ENCODE measurements around the gene GJD2.

DNA sequence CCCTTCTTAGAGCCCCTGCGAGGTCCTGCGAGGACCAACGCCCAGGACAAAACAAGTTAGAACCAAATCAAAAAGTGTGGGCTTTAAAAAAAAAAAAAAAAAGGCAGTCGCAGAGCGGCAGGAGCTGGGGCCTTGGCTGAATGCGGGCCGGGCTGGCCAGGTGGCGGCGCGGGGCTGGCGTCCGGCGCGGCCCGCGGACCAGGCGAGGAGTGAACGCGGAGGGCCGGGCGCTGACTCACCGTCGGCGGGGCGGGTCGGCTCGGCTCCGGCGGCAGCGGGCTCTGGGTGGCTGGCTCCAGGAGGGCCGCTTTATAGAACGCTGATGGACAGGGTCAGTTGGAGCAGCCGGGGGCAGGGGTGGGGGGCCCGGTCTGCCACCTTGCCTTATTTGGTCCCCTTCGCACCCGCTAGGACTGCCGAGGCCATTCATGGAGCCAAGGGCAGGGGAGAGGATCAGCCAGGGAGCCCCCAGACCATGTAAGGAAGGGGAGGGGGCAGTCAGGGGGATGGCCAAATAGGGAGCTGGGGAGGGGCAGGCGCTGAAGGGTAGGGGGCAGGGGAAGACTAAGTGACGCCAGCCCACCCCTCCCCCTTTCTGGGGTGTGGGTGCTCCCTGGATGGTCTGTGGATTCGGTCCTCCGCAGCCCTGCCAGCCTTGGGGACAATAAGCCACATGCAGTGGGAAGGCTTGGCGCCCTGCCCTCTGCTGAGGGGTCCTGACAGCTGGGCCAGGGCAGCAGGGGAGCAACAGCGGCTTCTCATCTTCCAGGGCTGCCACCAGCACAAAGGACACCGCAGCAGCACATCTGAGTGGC is 40.7 kb upstream of the GJD2 start, which contains the start of gene ACTC1:
- TF ChIP-seq ZNF202 (tag by site-specific recombination; IDR thresholded peaks at IDR 0.05; ENCODE audit: borderline replicate concordance) (no peak), ZNF155 (tag by site-specific recombination; IDR thresholded peaks at IDR 0.05) (no peak), ZFP37 (tag by site-specific recombination; IDR thresholded peaks at IDR 0.05) (no peak), ZNF404 (tag by site-specific recombination; IDR thresholded peaks at IDR 0.05) (no peak), ZNF114 (tag by site-specific recombination; IDR thresholded peaks at IDR 0.05) (no peak), ZNF311 (tag by site-specific recombination; IDR thresholded peaks at IDR 0.05; ENCODE audit: borderline replicate concordance) (no peak), GLIS1 (tag by site-specific recombination; IDR thresholded peaks at IDR 0.05) (no peak), ZSCAN18 (tag by site-specific recombination; IDR thresholded peaks at IDR 0.05) (no peak), ZNF302 (tag by site-specific recombination; IDR thresholded peaks at IDR 0.05; ENCODE audit: low read depth) (no peak), ZNF514 (tag by site-specific recombination; IDR thresholded peaks at IDR 0.05) (no peak)
- TF ChIP-seq, protein P1, sequence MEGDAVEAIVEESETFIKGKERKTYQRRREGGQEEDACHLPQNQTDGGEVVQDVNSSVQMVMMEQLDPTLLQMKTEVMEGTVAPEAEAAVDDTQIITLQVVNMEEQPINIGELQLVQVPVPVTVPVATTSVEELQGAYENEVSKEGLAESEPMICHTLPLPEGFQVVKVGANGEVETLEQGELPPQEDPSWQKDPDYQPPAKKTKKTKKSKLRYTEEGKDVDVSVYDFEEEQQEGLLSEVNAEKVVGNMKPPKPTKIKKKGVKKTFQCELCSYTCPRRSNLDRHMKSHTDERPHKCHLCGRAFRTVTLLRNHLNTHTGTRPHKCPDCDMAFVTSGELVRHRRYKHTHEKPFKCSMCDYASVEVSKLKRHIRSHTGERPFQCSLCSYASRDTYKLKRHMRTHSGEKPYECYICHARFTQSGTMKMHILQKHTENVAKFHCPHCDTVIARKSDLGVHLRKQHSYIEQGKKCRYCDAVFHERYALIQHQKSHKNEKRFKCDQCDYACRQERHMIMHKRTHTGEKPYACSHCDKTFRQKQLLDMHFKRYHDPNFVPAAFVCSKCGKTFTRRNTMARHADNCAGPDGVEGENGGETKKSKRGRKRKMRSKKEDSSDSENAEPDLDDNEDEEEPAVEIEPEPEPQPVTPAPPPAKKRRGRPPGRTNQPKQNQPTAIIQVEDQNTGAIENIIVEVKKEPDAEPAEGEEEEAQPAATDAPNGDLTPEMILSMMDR (tag by site-specific recombination; IDR thresholded peaks at IDR 0.05), result no peak
- TF ChIP-seq, protein P2, sequence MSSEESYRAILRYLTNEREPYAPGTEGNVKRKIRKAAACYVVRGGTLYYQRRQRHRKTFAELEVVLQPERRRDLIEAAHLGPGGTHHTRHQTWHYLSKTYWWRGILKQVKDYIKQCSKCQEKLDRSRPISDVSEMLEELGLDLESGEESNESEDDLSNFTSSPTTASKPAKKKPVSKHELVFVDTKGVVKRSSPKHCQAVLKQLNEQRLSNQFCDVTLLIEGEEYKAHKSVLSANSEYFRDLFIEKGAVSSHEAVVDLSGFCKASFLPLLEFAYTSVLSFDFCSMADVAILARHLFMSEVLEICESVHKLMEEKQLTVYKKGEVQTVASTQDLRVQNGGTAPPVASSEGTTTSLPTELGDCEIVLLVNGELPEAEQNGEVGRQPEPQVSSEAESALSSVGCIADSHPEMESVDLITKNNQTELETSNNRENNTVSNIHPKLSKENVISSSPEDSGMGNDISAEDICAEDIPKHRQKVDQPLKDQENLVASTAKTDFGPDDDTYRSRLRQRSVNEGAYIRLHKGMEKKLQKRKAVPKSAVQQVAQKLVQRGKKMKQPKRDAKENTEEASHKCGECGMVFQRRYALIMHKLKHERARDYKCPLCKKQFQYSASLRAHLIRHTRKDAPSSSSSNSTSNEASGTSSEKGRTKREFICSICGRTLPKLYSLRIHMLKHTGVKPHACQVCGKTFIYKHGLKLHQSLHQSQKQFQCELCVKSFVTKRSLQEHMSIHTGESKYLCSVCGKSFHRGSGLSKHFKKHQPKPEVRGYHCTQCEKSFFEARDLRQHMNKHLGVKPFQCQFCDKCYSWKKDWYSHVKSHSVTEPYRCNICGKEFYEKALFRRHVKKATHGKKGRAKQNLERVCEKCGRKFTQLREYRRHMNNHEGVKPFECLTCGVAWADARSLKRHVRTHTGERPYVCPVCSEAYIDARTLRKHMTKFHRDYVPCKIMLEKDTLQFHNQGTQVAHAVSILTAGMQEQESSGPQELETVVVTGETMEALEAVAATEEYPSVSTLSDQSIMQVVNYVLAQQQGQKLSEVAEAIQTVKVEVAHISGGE (tag by site-specific recombination; conservative IDR thresholded peaks at IDR 0.05; ENCODE audit: low read depth), result no peak
- TF ChIP-seq, protein P3, sequence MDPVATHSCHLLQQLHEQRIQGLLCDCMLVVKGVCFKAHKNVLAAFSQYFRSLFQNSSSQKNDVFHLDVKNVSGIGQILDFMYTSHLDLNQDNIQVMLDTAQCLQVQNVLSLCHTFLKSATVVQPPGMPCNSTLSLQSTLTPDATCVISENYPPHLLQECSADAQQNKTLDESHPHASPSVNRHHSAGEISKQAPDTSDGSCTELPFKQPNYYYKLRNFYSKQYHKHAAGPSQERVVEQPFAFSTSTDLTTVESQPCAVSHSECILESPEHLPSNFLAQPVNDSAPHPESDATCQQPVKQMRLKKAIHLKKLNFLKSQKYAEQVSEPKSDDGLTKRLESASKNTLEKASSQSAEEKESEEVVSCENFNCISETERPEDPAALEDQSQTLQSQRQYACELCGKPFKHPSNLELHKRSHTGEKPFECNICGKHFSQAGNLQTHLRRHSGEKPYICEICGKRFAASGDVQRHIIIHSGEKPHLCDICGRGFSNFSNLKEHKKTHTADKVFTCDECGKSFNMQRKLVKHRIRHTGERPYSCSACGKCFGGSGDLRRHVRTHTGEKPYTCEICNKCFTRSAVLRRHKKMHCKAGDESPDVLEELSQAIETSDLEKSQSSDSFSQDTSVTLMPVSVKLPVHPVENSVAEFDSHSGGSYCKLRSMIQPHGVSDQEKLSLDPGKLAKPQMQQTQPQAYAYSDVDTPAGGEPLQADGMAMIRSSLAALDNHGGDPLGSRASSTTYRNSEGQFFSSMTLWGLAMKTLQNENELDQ (tag by site-specific recombination; IDR thresholded peaks at IDR 0.05; ENCODE audit: low read depth), result no peak

Measured in HEK293 (cell line).